Loucy (cell line): ENCODE data around the gene RHD.

ENCODE experiments used
- CTCF ChIP-seq: fragments of 200-600 bp; sonication (generic); conservative IDR thresholded peaks from 2 replicates; pipeline ENCODE4 v1.5.1; 2014; ENCODE audit warnings: mild to moderate bottlenecking, antibody characterized with exemption, low read length
- EZH2phosphoT487 ChIP-seq: fragments of 200-600 bp; IDR thresholded peaks from 2 replicates; pipeline ENCODE4 v1.6.1; 2018; ENCODE audit warnings: antibody characterized with exemption, mild to moderate bottlenecking, moderate library complexity, borderline replicate concordance

- TF ChIP-seq CTCF (no peak), EZH2phosphoT487 (no peak)
These were observed 25.7 kb upstream of the RHD start for GRCh38 chr1:25246600-25247023.
